Ishikawa (cell line): Measurements from ENCODE around the gene DLL4.

ENCODE experiments used
- CEBPB ChIP-seq: IDR thresholded peaks from 2 replicates; pipeline ENCODE4 v1.6.1; 2012
- CREB1 ChIP-seq: IDR thresholded peaks from 2 replicates; pipeline ENCODE4 v1.6.1; 2012; ENCODE audit warnings: low read depth
- EGR1 ChIP-seq: IDR thresholded peaks from 2 replicates; pipeline ENCODE4 v1.6.1; 2012
- EP300 ChIP-seq: IDR thresholded peaks from 2 replicates; pipeline ENCODE4 v1.6.1; 2012; ENCODE audit warnings: borderline replicate concordance
- FOXM1 ChIP-seq: IDR thresholded peaks from 2 replicates; pipeline ENCODE4 v1.6.1; 2012; ENCODE audit warnings: low read depth, borderline replicate concordance
- NFIC ChIP-seq: IDR thresholded peaks from 2 replicates; pipeline ENCODE4 v1.6.1; 2012
- RAD21 ChIP-seq: IDR thresholded peaks from 2 replicates; pipeline ENCODE4 v1.6.1; 2012; ENCODE audit warnings: low read depth
- TAF1 ChIP-seq: IDR thresholded peaks from 2 replicates; pipeline ENCODE4 v1.6.1; 2012; ENCODE audit warnings: low read depth, mild to moderate bottlenecking
- TCF12 ChIP-seq: IDR thresholded peaks from 2 replicates; pipeline ENCODE4 v1.6.1; 2012; ENCODE audit warnings: low read depth
- TEAD4 ChIP-seq: IDR thresholded peaks from 2 replicates; pipeline ENCODE4 v1.6.1; 2012
- YY1 ChIP-seq: IDR thresholded peaks from 2 replicates; pipeline ENCODE4 v1.6.1; 2012; ENCODE audit warnings: low read depth
- ZBTB7A ChIP-seq: IDR thresholded peaks from 2 replicates; pipeline ENCODE4 v1.6.1; 2012; ENCODE audit warnings: low read depth
- TF ChIP-seq, protein P1 (sequence below): IDR thresholded peaks from 2 replicates; pipeline ENCODE4 v1.6.1; 2012
- TF ChIP-seq, protein P2 (sequence below): IDR thresholded peaks from 2 replicates; pipeline ENCODE4 v1.6.1; 2012; ENCODE audit warnings: low read depth, mild to moderate bottlenecking
- TF ChIP-seq, protein P3 (sequence below): IDR thresholded peaks from 2 replicates; pipeline ENCODE4 v1.6.1; 2012

Gene DLL4

DNA sequence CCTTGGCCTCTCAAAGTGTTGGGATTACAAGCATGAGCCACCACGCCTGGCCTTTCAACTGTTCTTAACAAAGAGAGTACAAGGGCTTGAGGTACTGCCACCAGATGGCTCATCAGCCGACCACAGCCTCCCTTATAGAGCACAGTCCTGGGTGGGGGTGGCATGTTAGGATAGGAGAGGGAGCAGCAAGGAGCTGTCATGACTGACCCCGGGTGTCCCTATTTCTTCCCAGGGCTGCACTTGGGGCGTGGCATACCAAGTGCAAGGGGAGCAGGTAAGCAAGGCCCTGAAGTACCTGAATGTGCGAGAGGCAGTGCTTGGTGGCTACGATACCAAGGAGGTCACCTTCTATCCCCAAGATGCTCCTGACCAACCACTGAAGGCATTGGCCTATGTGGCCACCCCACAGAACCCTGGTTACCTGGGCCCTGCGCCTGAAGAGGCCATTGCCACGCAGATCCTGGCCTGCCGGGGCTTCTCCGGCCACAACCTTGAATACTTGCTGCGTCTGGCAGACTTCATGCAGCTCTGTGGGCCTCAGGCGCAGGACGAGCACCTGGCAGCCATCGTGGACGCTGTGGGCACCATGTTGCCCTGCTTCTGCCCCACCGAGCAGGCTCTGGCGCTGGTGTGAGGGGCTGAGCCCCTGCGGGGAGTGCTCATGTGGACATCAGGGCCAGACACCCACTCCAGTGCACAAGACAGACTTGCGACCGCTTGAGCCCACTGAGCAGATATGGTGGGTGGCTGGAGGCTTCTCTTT lies 26.2 kb downstream of the DLL4 start:
- TF ChIP-seq CEBPB: no peak
- TF ChIP-seq FOXM1: no peak
- no peak for TF ChIP-seq EGR1
- no peak for TF ChIP-seq CREB1
- no peak for TF ChIP-seq RAD21
- no peak for TF ChIP-seq EP300
- no peak for TF ChIP-seq TCF12
- no peak for TF ChIP-seq YY1
- TF ChIP-seq ZBTB7A: no peak
- TF ChIP-seq, protein P1, sequence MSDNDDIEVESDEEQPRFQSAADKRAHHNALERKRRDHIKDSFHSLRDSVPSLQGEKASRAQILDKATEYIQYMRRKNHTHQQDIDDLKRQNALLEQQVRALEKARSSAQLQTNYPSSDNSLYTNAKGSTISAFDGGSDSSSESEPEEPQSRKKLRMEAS: no peak
- TF ChIP-seq, protein P2, sequence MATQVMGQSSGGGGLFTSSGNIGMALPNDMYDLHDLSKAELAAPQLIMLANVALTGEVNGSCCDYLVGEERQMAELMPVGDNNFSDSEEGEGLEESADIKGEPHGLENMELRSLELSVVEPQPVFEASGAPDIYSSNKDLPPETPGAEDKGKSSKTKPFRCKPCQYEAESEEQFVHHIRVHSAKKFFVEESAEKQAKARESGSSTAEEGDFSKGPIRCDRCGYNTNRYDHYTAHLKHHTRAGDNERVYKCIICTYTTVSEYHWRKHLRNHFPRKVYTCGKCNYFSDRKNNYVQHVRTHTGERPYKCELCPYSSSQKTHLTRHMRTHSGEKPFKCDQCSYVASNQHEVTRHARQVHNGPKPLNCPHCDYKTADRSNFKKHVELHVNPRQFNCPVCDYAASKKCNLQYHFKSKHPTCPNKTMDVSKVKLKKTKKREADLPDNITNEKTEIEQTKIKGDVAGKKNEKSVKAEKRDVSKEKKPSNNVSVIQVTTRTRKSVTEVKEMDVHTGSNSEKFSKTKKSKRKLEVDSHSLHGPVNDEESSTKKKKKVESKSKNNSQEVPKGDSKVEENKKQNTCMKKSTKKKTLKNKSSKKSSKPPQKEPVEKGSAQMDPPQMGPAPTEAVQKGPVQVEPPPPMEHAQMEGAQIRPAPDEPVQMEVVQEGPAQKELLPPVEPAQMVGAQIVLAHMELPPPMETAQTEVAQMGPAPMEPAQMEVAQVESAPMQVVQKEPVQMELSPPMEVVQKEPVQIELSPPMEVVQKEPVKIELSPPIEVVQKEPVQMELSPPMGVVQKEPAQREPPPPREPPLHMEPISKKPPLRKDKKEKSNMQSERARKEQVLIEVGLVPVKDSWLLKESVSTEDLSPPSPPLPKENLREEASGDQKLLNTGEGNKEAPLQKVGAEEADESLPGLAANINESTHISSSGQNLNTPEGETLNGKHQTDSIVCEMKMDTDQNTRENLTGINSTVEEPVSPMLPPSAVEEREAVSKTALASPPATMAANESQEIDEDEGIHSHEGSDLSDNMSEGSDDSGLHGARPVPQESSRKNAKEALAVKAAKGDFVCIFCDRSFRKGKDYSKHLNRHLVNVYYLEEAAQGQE: no peak
- no peak for TF ChIP-seq TEAD4
- TF ChIP-seq TAF1: no peak
- TF ChIP-seq, protein P3, sequence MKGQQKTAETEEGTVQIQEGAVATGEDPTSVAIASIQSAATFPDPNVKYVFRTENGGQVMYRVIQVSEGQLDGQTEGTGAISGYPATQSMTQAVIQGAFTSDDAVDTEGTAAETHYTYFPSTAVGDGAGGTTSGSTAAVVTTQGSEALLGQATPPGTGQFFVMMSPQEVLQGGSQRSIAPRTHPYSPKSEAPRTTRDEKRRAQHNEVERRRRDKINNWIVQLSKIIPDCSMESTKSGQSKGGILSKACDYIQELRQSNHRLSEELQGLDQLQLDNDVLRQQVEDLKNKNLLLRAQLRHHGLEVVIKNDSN: no peak
- no peak for TF ChIP-seq NFIC

DNA sequence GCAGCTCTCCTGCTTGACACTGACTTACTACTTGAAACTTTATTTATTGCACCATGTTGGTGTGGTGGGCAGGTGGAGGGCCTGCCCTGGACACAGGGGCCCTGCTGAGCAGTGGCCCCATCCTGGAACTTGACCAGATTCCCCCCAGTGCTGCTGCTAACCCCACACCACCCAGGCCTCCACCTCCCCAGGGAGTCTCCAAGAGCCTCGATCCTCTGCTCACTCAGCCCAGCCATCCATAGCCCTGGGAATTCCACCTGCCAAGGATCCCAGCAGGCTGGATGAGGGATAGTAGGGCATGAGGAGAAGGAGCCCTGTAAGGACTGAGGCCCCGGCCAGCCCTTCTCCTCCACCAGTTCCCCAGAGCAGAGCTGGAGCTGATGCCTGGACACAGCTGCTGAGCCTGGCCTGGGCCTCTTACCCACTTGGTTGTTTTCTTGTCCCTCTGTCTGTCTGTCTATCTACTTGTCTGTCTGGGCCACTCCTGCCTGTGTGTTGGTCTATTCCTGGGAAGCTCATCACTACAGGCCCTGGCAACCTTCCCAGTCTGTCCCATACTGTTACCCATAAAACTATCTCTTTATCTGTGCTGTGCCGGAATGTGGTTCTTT lies 26.9 kb downstream of the DLL4 start:
- TF ChIP-seq, protein P2: no peak
- TF ChIP-seq RAD21: no peak
- TF ChIP-seq TEAD4: peak; percentile 77
- TF ChIP-seq, protein P3: no peak
- TF ChIP-seq, protein P1: peak; percentile 56
- peak; percentile 71; the same call in 1 of the 2 replicates for TF ChIP-seq FOXM1
- TF ChIP-seq ZBTB7A: 0 out of 2 replicates have a peak, but pooled peaks have one; percentile 45
- peak; percentile 32; the same call in 1 of the 2 replicates for TF ChIP-seq TAF1
- no peak for TF ChIP-seq CEBPB
- no peak for TF ChIP-seq EGR1
- TF ChIP-seq YY1: no peak
- peak; percentile 92 for TF ChIP-seq NFIC
- peak; percentile 94 for TF ChIP-seq TCF12
- peak; percentile 90 for TF ChIP-seq EP300
- TF ChIP-seq CREB1: no peak

DNA sequence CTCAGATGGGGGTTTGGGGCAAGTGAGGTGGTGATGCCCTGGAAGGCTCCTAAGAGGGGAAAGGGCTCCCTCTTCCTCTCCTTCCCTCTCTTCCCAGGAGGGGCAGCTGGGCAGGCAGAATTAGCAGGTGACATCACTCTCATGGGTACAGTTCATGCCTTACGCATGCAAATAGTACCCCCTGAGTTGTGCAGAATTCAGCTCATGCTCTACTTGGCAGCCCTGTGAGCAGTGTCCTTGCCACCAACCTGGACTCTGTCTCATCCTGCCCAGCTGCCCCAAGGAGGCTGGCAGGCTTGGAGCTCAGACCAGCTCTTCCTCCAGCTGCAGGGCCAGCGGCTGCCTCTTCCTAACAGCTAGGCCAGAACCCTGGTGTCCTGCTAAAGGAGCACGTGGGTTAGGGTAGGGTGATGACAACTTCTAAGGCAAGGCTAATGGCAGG lies 27.4 kb downstream of the DLL4 start:
- TF ChIP-seq RAD21 (no peak), TAF1 (no peak), EP300 (no peak), TCF12 (no peak), ZBTB7A (no peak), TEAD4 (no peak), FOXM1 (no peak), EGR1 (no peak), YY1 (no peak), CEBPB (no peak), NFIC (no peak), CREB1 (no peak)
- TF ChIP-seq, protein P2: no peak
- TF ChIP-seq, protein P1: no peak; the same call in 1 of the 2 replicates
- TF ChIP-seq, protein P3: no peak
